Epithelial cell of esophagus (primary cell): Measurements from ENCODE around the gene MAN1B1.

Experiments used
- DNase-seq: peaks from one replicate; pipeline ENCODE4 v3.0.0; 2010; ENCODE audit warnings: low read depth
- H3K4me3 ChIP-seq: 2 replicates; pipeline ENCODE4 v1.5.1; 2011; ENCODE audit warnings: mild to moderate bottlenecking, low read length, control low read depth
- TF ChIP-seq, protein P1 (sequence below): IDR thresholded peaks from 2 replicates; pipeline ENCODE4 v1.5.1; 2011; ENCODE audit warnings: low read depth, mild to moderate bottlenecking, low read length, control low read depth, inconsistent platforms; ENCODE audit not compliant: insufficient read depth; ENCODE audit errors: missing control alignments

The MAN1B1 gene

GRCh38 chr9:137140151-137141012 is 53.6 kb downstream of the MAN1B1 start:
- DNase-seq, result no peak
- TF ChIP-seq, protein P1, sequence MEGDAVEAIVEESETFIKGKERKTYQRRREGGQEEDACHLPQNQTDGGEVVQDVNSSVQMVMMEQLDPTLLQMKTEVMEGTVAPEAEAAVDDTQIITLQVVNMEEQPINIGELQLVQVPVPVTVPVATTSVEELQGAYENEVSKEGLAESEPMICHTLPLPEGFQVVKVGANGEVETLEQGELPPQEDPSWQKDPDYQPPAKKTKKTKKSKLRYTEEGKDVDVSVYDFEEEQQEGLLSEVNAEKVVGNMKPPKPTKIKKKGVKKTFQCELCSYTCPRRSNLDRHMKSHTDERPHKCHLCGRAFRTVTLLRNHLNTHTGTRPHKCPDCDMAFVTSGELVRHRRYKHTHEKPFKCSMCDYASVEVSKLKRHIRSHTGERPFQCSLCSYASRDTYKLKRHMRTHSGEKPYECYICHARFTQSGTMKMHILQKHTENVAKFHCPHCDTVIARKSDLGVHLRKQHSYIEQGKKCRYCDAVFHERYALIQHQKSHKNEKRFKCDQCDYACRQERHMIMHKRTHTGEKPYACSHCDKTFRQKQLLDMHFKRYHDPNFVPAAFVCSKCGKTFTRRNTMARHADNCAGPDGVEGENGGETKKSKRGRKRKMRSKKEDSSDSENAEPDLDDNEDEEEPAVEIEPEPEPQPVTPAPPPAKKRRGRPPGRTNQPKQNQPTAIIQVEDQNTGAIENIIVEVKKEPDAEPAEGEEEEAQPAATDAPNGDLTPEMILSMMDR, result no peak
- no peak overlapping the region for H3K4me3 ChIP-seq

DNA sequence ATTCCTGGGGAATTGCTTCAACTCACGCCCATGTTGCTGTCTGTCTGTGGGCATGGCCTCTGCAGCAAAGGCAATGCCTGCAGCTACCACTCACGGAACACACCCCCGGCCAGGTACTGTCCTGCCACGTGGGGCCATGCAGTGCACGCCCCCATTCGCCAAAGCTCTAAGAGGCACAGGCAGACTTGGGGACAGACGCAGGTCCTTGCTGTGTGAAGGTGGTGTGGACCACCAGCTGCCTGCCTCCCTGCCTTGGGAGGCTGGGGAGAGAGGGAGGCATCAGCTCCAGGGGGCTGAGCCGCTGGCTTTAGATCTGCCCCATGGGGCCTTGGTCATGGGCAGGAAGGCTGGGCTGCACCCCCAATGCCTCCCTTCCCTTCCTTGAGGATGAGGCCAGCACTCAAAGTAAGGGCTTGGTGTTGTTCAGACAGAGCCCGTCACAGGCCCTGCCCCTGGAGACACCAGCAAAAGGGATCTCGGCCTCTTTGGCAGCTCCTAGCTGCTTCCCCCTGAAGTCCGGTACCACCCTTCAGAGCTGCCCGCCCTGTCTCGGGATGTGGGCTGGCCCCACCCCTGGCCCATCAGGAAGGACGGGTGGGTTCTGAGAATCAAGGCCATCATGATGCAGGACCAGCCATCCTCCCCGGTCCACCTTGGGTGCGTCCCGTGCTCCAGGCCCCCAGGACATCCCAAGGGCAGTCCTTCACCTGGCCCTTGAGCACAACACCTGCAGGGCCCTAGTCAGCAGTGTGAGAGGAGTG is 54.4 kb downstream of the MAN1B1 start:
- no peak for DNase-seq
- H3K4me3 ChIP-seq, result no peak overlapping the region
- TF ChIP-seq, protein P1, result no peak

DNA sequence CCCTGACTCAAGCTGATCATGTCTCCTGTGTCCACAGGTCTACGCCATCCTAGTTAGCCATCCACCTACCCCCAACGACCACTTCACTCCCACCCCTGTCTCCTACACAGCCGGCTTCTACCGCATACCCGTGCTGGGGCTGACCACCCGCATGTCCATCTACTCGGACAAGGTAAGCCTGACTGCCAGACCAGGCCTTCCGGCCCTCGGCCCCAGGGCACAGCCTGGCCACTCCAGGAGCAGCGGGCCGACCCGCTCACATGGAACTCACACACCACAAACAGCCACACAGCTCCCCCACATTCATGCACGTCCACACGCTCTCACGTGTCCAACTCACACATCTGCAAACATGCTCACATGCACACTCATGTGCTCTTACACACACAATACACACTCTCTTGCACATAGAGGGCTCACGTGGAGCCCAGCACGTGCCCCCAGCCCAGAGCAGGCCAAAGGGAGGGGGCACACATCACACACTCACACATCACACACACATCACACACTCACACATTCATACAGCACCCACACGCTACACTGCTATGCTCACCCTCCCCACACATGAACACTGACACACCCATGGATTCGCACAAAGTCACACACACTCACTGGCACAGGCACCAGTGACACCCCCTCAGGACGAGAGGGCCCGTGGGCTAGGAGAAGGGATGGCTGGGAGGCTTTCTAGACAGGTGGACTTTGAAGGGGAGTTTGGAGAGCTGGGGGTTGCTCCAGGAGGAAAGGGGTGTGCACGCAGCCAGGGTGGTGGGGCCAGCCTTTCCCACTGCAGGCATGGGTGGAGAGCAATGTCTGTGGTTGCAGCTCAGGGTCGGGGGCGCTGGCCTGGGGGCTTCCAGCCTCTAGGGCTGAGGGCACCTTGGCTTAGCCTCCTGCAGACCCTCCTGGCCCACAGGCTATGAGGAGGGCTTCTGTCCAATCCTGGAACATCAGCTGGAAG is 55.5 kb downstream of the MAN1B1 start:
- DNase-seq, result no peak
- TF ChIP-seq, protein P1, result no peak
- no peak overlapping the region for H3K4me3 ChIP-seq

DNA sequence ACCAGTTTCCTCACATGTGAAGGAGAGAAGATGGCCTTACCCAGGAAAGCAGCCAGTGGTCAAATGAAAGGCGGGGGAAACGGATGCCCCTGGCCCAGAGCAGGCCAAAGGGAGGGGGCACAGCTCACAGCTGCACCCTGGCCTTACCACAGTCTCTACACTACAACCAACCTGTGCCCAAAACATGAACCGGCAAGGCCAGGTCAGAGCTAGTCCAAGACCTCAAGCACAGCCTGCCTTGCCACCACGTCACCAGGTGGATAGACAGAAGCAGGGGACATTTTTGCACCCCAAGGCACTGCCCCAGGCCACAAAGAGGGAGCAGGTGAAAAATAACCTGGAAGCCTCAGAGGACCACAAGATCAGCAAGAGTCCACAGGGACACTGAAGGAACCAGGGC is 56.7 kb downstream of the MAN1B1 start:
- TF ChIP-seq, protein P1, result no peak
- no peak overlapping the region for H3K4me3 ChIP-seq
- no peak for DNase-seq

- TF ChIP-seq, protein P1, result no peak
- DNase-seq, result no peak
- H3K4me3 ChIP-seq, result no peak overlapping the region
These were observed 59.1 kb downstream of the MAN1B1 start for GRCh38 chr9:137145731-137146526.

DNA sequence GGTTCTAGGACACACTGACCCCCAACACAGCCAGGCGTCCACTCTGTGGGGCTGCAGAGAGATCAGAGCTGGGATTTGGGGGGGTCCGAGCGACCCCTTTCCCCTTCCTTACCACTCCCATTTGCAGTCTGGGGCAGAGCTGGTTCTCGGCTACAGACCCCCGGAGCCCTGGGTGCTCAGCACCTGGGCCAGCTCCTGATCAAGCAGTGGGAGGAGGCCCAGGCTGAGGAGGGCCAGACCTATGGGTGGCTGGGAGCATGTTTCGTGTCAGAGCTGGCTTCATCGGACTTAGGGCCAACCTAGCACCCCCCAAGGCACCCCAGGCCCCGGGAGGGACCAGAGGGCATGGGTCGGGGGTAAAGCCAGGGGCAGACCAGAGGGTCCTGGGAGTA is 59.7 kb downstream of the MAN1B1 start:
- TF ChIP-seq, protein P1, result no peak
- no peak for DNase-seq
- no peak overlapping the region for H3K4me3 ChIP-seq
